Endothelial cell of umbilical vein (primary cell): ENCODE measurements around the gene SEC14L6. TPM values are rescaled to one million over a fixed set of nuclear protein-coding genes. Genes with fewer than 3 reads are reported as not detected.
"Not testable (repeated sequence)": the region's sequence is repeated elsewhere in the genome, so short reads cannot be mapped to it uniquely, and the experiment has no call there.

Experiments used
- BruUV-seq: library from RNA; stranded (reverse); fragments of 400-500 nt; replicated peaks from 2 replicates; lab custom pipeline; 2021; lab: Mats Ljungman, UMichigan
- CTCF ChIA-PET: fragments of 300-600, 350-600 bp; sonication (Branson Sonifier 250); formaldehyde crosslinking; loops from one replicate; lab custom pipeline; 2021; ENCODE audit warnings: antibody characterized with exemption, inconsistent platforms; lab: Charles Lee
- POLR2A ChIA-PET: fragments of 300-600, 350-600 bp; sonication (Branson Sonifier 250); formaldehyde crosslinking; loops from one replicate; lab custom pipeline; 2021; ENCODE audit warnings: antibody characterized with exemption, inconsistent platforms; lab: Charles Lee
- DNase-seq: peaks from one replicate; pipeline ENCODE4 v3.0.0-alpha.2; 2011; ENCODE audit warnings: low read depth, low spot score
- FAIRE-seq: peaks from 2 replicates; lab custom pipeline; 2011; peaks lifted over from hg19 to GRCh38; lab: Jason Lieb, UNC
- H2AFZ ChIP-seq: 2 replicates; pipeline ENCODE4 v1.6.0; 2012; ENCODE audit warnings: low read depth, low read length, control low read depth, inconsistent platforms
- H3K27ac ChIP-seq: 2 replicates; pipeline ENCODE4 v1.5.1; 2011; ENCODE audit warnings: low read depth, mild to moderate bottlenecking, control low read depth, low read length, moderate library complexity; ENCODE audit not compliant: insufficient read depth
- H3K27me3 ChIP-seq, 2 experiments: 2 replicates each; pipeline versions ENCODE4 v1.6.0 to v1.6.1; 2011; ENCODE audit warnings: low read length in 2 of 2, mixed read lengths in 1 of 2; ENCODE audit not compliant: control insufficient read depth in 2 of 2, insufficient read depth in 2 of 2
- H3K36me3 ChIP-seq, 2 experiments: 2 replicates in 1 of 2; 3 replicates in 1 of 2; pipeline ENCODE4 v1.5.1; 2011; ENCODE audit warnings: low read length in 2 of 2, mild to moderate bottlenecking in 1 of 2, moderate library complexity in 1 of 2; ENCODE audit not compliant: control insufficient read depth in 2 of 2, insufficient read depth in 2 of 2; ENCODE audit errors: extremely low read depth in 1 of 2
- H3K4me1 ChIP-seq: 3 replicates; pipeline ENCODE4 v1.5.1; 2011; ENCODE audit warnings: mild to moderate bottlenecking, low read length; ENCODE audit not compliant: control insufficient read depth, insufficient read depth; ENCODE audit errors: extremely low read depth
- H3K4me2 ChIP-seq: 2 replicates; pipeline ENCODE4 v1.6.1; 2011; ENCODE audit warnings: low read length, control low read depth, mixed read lengths; ENCODE audit not compliant: insufficient read depth
- H3K4me3 ChIP-seq, 3 experiments: fragments of 200-600 bp in 1 of 3; sonication (generic), shearing (Covaris generic) in 1 of 3; replicated peaks in 1 of 3; 2 replicates each; pipeline ENCODE4 v1.5.1; 2011 to 2016; ENCODE audit warnings: control low read depth in 3 of 3, low read length in 3 of 3, mild to moderate bottlenecking in 2 of 3, inconsistent platforms in 1 of 3, low read depth in 1 of 3, moderate library complexity in 1 of 3; ENCODE audit not compliant: insufficient read depth in 1 of 3
- H3K79me2 ChIP-seq: 2 replicates; pipeline ENCODE4 v1.6.0; 2012; ENCODE audit warnings: low read length, inconsistent platforms; ENCODE audit not compliant: control insufficient read depth, insufficient read depth
- H3K9ac ChIP-seq: replicated peaks from 2 replicates; pipeline ENCODE3; 2011; ENCODE audit warnings: low read length, control low read depth; ENCODE audit not compliant: insufficient read depth; ENCODE audit errors: extremely low read depth
- H3K9me1 ChIP-seq: replicated peaks from 3 replicates; pipeline ENCODE4 v1.6.0; 2011; ENCODE audit warnings: mild to moderate bottlenecking, low read length; ENCODE audit not compliant: control insufficient read depth, insufficient read depth; ENCODE audit errors: extremely low read depth
- H3K9me3 ChIP-seq: replicated peaks from 2 replicates; pipeline ENCODE4 v1.5.1; 2012; ENCODE audit warnings: low read length, inconsistent platforms; ENCODE audit not compliant: control insufficient read depth, insufficient read depth
- H4K20me1 ChIP-seq: replicated peaks from 2 replicates; pipeline ENCODE3; 2011; ENCODE audit warnings: mild to moderate bottlenecking, low read length; ENCODE audit not compliant: control insufficient read depth, insufficient read depth; ENCODE audit errors: extremely low read depth
- CTCF ChIP-seq, 2 donors: IDR thresholded peaks; 1 replicate in 1 of 2; 2 replicates in 1 of 2; pipeline ENCODE4 v1.5.1; 2011; ENCODE audit warnings: low read length in 2 of 2, mild to moderate bottlenecking in 2 of 2, moderate library complexity in 2 of 2, control low read depth in 1 of 2, inconsistent platforms in 1 of 2, low read depth in 1 of 2; ENCODE audit not compliant: insufficient read depth in 1 of 2; ENCODE audit errors: extremely low read depth in 1 of 2
- EZH2 ChIP-seq: IDR thresholded peaks from 2 replicates; pipeline ENCODE4 v1.6.1; 2012; ENCODE audit warnings: borderline replicate concordance, low read depth, mild to moderate bottlenecking, moderate library complexity, low read length, inconsistent platforms; ENCODE audit not compliant: severe bottlenecking
- FOS ChIP-seq: IDR thresholded peaks from 2 replicates; pipeline ENCODE4 v1.6.1; 2011; ENCODE audit warnings: mild to moderate bottlenecking, low read length, moderate library complexity, borderline replicate concordance; ENCODE audit not compliant: insufficient read depth
- GATA2 ChIP-seq: IDR thresholded peaks from 2 replicates; pipeline ENCODE4 v1.7.0; 2011; ENCODE audit warnings: low read depth, mild to moderate bottlenecking, moderate library complexity, mixed read lengths, low read length; ENCODE audit not compliant: insufficient read length, insufficient read depth
- JUN ChIP-seq: IDR thresholded peaks from 2 replicates; pipeline ENCODE4 v1.6.1; 2011; ENCODE audit warnings: borderline replicate concordance, low read depth; ENCODE audit not compliant: insufficient read length, insufficient read depth
- MAX ChIP-seq: IDR thresholded peaks from 2 replicates; pipeline ENCODE4 v1.6.1; 2011; ENCODE audit not compliant: insufficient read depth, insufficient read length
- MYC ChIP-seq: IDR thresholded peaks from one replicate; pipeline ENCODE4 v1.6.1; 2011; ENCODE audit warnings: mild to moderate bottlenecking, low read depth, low read length
- POLR2A ChIP-seq: IDR thresholded peaks from 2 replicates; pipeline ENCODE4 v1.6.1; 2012; ENCODE audit warnings: low read depth, mild to moderate bottlenecking, control low read depth, low read length
- POLR2AphosphoS5 ChIP-seq: IDR thresholded peaks from 2 replicates; pipeline ENCODE4 v1.6.1; 2012; ENCODE audit warnings: low read depth, mild to moderate bottlenecking, control low read depth, low read length, moderate library complexity; ENCODE audit not compliant: insufficient read depth
- dilution Hi-C: fragments of 300-500 bp; cut with MboI; formaldehyde crosslinking; loops from one replicate; pipeline ENCODE4 v1.15.0; 2019; ENCODE audit warnings: low sequenced_read_pairs; ENCODE audit not compliant: extremely low pct_ligation_motif_present
- intact Hi-C: fragments of 100-400 bp; cut with micrococcal nuclease; formaldehyde crosslinking; loops from one replicate; pipeline ENCODE4 v1.10.0; 2022
- polyA plus RNA-seq, 4 experiments: library from polyadenylated mRNA; depleted of rRNA in 3 of 4; stranded (reverse) in 3 of 4; unstranded in 1 of 4; fragments of >200 nt; gene quantifications; 2 replicates each; pipeline versions ENCODE4 v1.2.1 to v1.2.3, GENCODE V29; 2011 to 2012; ENCODE audit warnings: missing spikeins in 1 of 4
- total RNA-seq: library from RNA; stranded (reverse); gene quantifications from 2 replicates; pipeline ENCODE4 v1.2.3, GENCODE V29; 2021

SEC14L6 gene
- total and polyA plus RNA-seq, 2 donors (not counting 3 experiments of a cell fraction or from before 2014, with no cell fraction given): 0.04 to 0.15 TPM

- no TSS peak for BruUV-seq
- DNase-seq (no peak), FAIRE-seq (no peak)
- Histone ChIP-seq H3K27ac (no peak overlapping the region), H3K9ac (no peak overlapping the region), H3K4me3 (no peak overlapping the region), H3K9me1 (no peaks in the 10 kb centered on the region), H2AFZ (no peak overlapping the region), H4K20me1 (no peaks in the 10 kb centered on the region), H3K9me3 (no peaks in the 10 kb centered on the region), H3K27me3 (peaks cover 0 to 4% of the 10 kb centered on the region in 2 experiments), H3K4me1 (no peaks in the 10 kb centered on the region), H3K36me3 (no peaks in the 10 kb centered on the region), H3K4me2 (no peak overlapping the region), H3K79me2 (no peaks in the 10 kb centered on the region)
- CTCF ChIA-PET: interaction anchor here (1.0 kb wide), 1 partner anchor 8 kb away, joined by 3 read pairs; no protein-coding TSS in a partner anchor
- intact Hi-C loops (no loop called here), dilution Hi-C loops (no loop called here)
- POLR2A ChIA-PET: no interaction called here
- TF ChIP-seq JUN (no peak), EZH2 (no peak), FOS (no peak), CTCF (IDR thresholded peaks at IDR 0.05; ENCODE audit: extremely low read depth in 1 of 2, insufficient read depth in 1 of 2, low read depth in 1 of 2, low read length in 2 of 2) (no peak), MAX (no peak), POLR2A (no peak), GATA2 (no peak), POLR2AphosphoS5 (no peak), MYC (no peak)
Observed at GRCh38 chr22:30552719-30553118, 6.2 kb upstream of the SEC14L6 start.

GRCh38 chr22:30551813-30552212, 5.3 kb upstream of the SEC14L6 start:
- H3K9me1 ChIP-seq, H3K9ac ChIP-seq, H3K27me3 ChIP-seq, H3K9me3 ChIP-seq, H4K20me1 ChIP-seq, FAIRE-seq, H3K4me1 ChIP-seq, dilution Hi-C loops, intact Hi-C loops, H3K4me2 ChIP-seq, POLR2A ChIA-PET, H3K27ac ChIP-seq, BruUV-seq, H3K4me3 ChIP-seq, CTCF ChIA-PET, H3K36me3 ChIP-seq, H3K79me2 ChIP-seq, DNase-seq, H2AFZ ChIP-seq: not testable (repeated sequence)
